NCI-H1436 treated with DMSO at 0.1 percent for 48 hours (cell line): Measurements from ENCODE around the gene IFT27.
"Not testable (repeated sequence)": the region's sequence is repeated elsewhere in the genome, so short reads cannot be mapped to it uniquely, and the experiment has no call there.

Experiments
- DNase-seq: peaks from one replicate; lab custom pipeline; 2025; lab: John Stamatoyannopoulos, UW

Gene IFT27

DNA sequence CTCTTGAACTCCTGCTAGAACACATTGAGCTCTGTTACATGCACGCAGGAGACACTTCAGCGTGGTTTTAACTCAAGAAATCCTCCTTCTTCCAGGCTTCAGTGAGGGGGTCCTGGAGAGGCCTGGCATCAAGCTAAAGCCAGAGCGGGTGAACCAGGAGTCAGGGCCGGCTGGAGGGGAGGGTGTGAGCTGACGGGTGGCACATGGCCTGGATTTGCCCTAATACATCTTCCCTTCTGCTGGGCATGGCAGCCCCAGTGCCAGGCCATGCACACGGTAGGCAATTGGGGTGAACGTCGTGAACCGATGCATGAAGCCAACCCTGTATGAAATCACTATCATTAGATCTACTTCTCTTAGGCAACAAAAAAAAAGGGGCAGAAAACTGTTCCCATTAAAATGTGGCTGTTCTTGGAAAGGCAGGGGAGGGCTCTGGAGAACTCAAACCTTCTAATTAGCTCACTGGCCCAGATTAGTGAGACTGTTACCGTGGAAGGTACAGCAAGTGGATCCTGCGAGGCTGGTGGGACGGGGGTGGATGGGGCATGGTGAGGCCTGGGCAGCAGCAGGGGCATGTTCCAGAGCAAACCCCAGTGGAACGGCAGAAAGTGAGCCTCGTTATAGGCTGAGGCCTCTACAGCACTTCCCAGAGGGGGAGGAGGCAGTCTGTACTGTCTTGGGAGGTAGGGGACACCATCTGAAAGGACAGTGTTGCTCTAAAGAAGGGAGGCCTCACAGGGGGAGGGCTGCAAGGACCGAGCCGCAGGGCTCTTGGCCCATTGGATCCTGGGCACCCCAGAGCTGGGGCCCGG is 10.6 kb downstream of the IFT27 start:
- DNase-seq = no peak

GRCh38 chr22:36764641-36765040 is 11.3 kb downstream of the IFT27 start:
- no peak for DNase-seq

DNA sequence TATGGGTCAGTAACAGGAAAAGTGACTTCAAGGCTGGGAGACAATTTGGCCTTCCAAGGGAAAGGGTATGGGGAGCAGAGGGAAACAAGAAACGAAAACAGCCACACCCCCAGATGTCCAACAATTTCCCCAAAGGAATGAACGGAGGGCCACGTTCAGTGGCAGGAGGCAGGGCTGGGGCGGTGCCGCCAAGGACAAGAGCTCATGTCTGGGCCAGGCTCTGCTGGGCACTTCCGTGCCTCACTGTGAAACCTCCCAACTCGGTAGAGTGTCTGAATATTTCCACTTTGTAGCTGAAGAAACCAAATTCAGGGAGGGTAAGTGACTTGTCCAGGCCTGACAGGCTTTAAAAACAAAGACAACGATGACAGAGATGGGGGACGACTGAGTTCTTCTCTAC is 11.9 kb downstream of the IFT27 start:
- no peak for DNase-seq

DNA sequence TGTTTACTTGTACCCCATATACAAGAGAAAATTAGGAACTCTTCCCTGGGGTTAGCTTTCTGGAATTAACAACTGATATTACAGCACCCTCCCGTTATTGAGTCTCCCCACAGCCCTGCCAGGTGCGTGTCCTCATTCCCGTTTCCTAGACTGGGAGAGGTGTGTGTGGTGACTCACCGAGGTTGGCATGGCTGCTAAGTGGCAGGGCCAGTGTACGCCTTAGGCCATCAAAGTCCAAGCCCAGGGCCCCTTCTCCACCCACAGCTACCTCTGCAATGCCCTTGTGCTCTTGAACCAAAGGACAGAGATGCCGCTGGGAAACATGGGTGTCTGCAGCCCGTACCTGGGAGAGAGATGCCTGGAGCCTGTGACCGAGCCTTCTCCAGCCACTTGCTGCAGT is 12.3 kb downstream of the IFT27 start:
- DNase-seq = no peak

DNA sequence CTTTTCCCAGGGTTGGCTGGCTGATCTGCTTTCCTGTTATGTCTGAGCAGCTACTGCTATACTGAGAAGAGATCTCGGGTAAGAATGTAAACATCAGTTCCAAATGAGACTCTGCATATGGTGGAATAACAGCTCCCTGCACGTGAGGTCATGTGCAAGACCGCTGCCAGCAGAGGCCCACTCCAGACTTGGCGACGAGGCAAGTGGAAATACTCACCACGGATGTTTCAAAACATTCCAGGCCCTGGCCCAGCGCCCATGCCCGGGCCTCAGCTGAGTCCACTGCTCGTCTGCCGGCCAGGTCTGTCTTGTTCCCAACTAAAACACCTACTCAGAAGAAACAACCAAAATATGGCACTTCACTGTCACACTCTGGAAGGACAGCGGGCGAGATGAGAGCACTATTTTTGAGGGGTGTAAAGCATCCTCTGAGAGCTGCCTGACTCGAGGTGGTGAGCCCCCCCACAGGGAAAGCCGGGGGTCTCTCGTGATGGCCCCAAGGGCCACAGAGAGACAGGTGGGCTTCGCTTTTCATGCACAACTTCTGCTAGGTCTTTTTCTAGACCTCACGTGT is 13.1 kb downstream of the IFT27 start:
- no peak for DNase-seq

DNA sequence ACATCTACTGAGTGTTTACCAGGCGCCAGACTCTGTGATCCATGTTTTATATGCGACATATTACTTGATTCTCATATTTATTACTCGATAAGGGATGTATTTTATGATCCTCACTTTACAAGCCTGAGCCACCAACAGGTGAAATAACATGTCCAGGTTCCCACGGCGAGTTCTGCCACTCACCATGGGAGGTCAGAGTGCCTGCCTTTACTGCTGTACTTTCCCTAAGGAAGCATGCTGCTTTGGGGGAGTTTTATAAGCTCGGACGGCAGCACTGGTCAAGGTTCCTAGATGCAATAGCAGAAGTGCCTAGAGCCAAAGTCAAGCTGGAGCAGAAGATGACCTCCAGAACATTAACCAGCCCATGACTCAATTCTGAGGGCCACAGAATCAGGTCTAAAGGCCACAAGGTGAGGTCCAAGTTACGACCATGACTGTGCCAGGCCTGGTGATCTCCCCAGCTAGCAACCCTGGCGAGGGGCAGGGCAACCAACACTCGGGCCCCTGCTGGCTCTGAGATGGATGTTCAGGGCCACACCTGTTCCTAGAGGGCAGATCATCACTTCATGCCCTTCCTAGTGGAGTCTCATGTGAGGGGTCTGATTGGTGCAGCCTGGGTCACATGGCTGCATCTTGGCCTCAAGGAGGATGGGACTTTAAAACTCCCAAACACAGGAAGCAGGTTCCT is 14.2 kb downstream of the IFT27 start:
- no peak for DNase-seq

- DNase-seq = no peak
These were observed 15.1 kb downstream of the IFT27 start for GRCh38 chr22:36760786-36761185.

DNA sequence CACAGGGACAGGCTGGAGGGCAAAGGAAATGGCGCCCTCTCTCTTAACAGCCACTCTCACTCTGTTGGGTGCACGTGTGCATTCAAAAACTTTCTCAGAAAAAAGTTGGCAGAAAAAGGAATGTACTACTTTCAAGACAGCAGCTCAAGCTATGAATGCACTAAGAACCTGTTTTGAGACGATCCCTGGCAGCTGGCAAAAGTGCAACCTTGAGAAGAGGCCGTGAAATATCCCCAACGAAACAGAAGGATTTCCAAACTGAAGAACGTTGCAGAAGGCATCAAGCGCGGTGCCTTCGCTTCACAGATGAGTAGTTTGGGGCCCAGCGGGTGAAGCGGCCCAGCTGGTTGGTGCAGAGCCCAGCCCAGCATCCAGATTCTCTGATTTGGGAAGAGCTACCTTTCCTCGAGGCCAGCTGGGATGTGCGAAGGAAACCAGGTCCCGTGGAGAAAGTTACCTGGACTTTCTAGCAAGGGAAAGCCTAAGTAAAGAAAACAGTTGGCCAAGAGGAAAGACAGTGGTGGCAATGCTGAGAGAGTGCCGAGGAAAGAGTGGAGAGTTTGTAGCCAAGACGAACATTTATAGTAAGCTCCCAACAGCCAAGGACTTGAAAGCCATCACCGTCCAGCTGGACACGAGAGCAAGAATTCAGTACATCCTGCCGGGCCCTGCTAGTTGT is 16.3 kb downstream of the IFT27 start:
- DNase-seq = no peak

- no peak for DNase-seq
These were observed 17.1 kb downstream of the IFT27 start for GRCh38 chr22:36758792-36759271.

DNA sequence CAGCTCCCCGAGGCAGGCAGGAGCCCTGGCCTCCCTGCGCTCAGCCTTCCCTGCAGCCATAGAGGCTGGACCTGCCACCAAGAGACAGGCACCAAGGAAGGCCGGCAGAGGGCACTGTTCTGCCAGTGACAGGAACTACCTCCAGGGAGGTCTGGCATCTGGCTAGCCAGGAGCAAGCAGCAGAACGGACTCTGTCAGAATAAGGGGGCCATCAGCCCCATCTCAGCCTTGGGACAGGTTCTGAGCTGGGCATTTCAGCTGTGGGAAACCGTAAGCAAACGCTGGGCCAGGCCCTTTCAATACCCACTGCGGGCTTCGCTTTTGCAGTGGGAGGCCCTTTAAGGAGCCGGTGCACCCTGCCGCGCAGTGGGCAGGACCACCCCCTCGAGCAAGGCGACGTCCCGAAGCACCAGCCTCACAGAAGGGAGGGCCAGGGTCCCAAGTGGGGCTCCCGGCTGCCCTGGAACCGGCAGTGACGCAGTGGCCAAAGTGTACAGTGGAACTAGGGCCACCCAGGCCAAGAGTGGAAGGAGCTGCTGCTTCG is 18.2 kb downstream of the IFT27 start:
- DNase-seq = no peak

DNA sequence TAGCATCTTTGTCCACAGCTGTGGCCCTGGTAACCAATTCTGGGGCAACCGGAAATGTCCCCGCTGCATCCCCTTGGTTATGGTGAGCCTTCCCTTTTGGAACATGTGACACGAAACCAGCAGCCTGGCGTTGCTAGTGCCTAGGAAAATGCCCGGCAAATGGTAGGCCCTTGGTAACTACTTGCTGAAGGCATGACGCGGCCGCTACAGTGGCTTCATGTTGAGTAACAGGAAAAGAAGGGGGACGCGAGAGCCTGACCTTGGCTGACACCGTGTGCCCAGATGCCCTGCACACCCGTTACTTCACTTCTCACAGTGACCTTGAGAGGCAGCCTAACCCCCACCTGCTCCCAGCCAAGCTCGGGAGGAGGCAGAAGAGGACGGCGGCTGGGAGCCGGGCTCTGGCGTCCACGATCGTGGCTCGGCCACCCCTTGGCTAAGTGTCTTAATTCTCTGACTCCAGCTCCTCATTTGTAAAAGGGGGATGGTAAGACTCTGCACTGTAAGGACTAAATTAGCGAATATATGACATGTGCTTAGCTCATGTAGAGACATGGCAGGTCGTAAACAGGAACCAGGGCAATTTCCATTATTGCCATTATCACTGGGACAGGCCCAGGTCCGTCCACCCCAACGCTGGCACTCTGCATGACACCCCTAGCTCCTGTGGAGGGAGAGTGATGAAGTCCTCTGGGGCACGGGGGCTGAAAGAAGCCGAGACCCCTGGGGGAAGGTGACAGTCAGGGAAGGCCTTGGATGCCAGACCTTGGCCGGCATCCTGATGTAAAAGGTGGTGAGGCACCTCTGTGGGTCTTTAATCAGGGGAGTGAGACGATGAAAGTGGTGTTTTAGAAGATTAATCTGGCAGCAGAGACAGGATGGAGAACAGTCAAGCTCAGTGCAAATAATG is 18.9 kb downstream of the IFT27 start:
- DNase-seq = no peak

- no peak for DNase-seq
These were observed 19.9 kb downstream of the IFT27 start for GRCh38 chr22:36756031-36756430.

- no peak for DNase-seq
These were observed 20.6 kb downstream of the IFT27 start for GRCh38 chr22:36755316-36755715.

DNA sequence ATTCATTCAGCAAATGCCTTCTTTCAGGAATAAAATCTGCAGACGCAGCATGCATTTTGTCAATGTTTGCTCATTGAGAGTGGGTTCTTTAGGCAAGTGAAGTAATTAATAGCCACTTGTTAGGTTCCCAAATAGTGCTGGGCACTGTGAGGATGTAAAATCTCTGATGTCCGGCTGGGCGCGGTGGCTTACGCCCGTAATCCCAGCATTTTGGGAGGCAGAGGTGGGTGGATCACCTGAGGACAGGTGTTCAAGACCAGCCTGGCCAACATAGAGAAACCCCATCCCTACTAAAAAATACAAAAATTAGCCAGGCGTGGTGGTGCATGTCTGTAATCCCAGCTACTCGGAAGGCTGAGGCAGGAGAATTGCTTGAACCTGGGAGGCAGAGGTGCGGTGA is 21.0 kb downstream of the IFT27 start:
- not testable (repeated sequence) for DNase-seq

- DNase-seq = no peak
These were observed 22.0 kb downstream of the IFT27 start for GRCh38 chr22:36753916-36754315.

DNA sequence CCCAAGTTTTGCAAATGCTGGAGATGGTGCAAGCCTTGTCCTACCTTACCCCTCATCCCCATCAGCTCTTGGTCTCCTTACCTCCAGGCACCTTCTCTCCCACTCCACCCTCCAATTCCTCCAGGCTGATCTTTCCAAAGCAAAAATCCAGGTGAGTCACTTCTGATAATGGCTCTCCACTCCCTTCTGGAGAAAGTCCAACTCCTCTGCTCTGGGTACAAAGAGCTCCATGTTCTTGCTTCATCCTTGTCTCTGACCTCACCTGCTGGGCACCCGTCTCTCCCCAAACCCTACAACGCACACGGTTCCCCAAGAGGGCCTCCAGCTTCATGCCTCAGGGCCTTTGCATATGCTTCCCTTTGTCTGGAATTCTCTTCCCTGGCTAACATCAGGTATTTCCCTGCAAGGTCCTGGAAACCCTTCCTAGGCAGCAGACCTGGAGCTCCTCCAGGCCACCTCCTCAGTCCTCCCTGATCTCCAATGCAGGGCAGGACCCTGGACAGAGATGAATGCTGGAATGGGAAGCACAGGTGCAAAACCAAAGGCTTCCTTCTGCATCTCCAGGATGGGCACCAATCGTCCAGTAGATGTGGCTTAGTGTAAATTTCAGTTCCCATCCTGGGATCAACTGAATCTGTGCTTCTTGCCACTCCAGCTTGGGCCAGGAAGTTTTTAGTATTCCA is 22.7 kb downstream of the IFT27 start:
- DNase-seq = no peak

GRCh38 chr22:36746375-36746970 is 29.4 kb downstream of the IFT27 start:
- no peak for DNase-seq

DNA sequence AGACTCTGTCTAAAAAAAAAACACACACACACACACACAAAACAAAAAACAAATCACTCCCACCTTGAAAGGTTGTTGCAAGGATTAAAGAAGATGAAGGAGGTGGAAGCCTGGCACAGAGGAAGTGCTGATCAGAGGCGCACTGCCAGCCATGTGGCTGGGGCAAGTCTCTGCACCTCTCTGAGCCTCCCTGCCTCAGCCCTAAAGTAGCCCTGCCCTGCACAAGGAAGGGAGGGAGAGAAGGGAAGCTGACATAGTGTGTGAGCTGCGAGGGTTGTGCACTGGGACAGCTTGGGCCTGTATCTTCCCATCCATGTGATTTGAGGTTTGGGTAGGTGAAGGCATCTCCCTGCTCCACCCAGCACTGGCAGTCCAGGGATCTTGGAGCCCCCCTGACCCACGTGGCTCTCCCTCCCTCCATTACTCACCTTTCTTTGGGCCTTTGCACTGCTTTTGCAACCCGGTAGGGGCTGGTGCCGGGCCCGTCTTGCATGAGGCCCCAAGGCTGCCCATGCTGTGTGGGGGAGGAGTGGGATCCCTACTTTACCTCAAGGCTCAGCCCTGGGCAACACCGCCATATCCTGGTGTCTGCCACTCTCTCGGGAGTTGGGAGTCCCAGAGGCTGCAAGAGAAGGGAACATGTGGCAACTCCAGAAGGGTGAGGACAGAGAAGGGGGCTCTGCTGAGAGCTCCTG is 30.5 kb downstream of the IFT27 start:
- DNase-seq = no peak

DNA sequence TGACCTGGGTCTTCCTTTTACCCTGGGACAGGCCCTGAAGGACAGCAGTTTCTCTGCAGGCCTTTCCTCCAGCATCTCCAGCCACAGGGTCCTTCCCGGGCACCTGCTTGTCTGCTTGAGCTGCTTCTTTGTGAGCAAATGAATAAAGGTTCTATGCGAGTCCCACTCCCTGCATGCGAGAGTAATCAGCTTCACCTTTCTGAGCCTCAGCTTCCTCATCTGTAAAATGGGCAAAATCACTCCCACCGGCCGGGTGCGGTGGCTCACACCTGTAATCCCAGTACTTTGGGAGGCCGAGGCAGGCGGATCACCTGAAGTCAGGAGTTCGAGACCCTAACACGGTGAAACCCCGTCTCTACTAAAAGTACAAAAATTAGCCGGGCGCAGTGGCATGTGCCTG is 31.1 kb downstream of the IFT27 start:
- DNase-seq = no peak

DNA sequence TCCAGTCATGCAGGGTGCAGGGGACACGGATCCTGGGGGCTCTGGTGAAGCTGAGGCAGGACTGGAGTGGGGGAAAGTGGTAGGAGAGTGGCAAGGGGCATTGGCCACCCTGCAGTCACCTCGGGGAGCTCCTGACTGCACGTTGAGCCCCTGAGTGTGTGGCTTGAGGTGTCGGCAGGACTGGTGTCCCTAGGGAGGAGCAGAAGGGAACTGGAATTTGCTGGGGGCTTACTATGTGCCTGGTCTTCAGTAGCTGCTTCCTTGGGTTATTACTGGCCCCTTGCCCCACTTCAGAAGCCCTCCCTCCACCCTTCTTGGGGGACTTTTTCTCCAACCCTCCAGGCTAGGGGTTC is 31.5 kb downstream of the IFT27 start:
- DNase-seq = no peak
